ENCODE results near the gene ATAT1. TPM values are rescaled to one million over a fixed set of nuclear protein-coding genes. Genes with fewer than 3 reads are reported as not detected.

ATAT1 gene
- total RNA-seq, 1 experiment from 2014 or later, result 6.1 TPM

GRCh38 chr6:30679765-30680535 is 53.3 kb downstream of the ATAT1 start:
- no peak for TF ChIP-seq CTCF (conservative IDR thresholded peaks at IDR 0.05; ENCODE audit: low read depth, low read length)
- TF ChIP-seq EZH2phosphoT487 (IDR thresholded peaks at IDR 0.05; ENCODE audit: borderline replicate concordance, low read length), result no peak
- TF ChIP-seq EZH2 (IDR thresholded peaks at IDR 0.05; ENCODE audit: low read length, unreplicated experiment), result no peak
- no TSS peak for BruUV-seq (replicated peaks)
- intact Hi-C loops (cut with micrococcal nuclease), result no loop called here
- ChIA-PET CTCF (interaction anchor here (0.6 to 1.2 kb wide), 2 partner anchors 15 to 51 kb away, joined by 3 to 8 read pairs; no protein-coding TSS in a partner anchor), POLR2A (ENCODE audit: unreplicated experiment) (no interaction called here)
- H3F3A ChIP-seq (ENCODE audit: low read length, unreplicated experiment), result no peaks in the 10 kb centered on the region
- H2AFZ ChIP-seq (ENCODE audit: low read length), result no peak overlapping the region
- H3K27ac ChIP-seq (ENCODE audit: low read length), result no peak overlapping the region
- H3K4me1 ChIP-seq (ENCODE audit: insufficient read depth, low read length), result peaks cover 46% of the 10 kb centered on the region
- peaks cover 23% of the 10 kb centered on the region for H3K36me3 ChIP-seq (ENCODE audit: low read depth, low read length)
- no peaks in the 10 kb centered on the region for H3K9me2 ChIP-seq (replicated peaks; ENCODE audit: low read length)
- H3K79me2 ChIP-seq (ENCODE audit: low read length), result peaks cover 64% of the 10 kb centered on the region
- H3K9me3 ChIP-seq (ENCODE audit: low read length), result no peaks in the 10 kb centered on the region
- ATAC-seq (no peak), DNase-seq (no peak)
- H4K20me1 ChIP-seq (ENCODE audit: low read length), result no peaks in the 10 kb centered on the region
- H3K4me2 ChIP-seq (ENCODE audit: low read length), result peak overlapping the region; percentile 87
- H3K27me3 ChIP-seq (ENCODE audit: low read length), result no peaks in the 10 kb centered on the region
- H3K4me3 ChIP-seq (ENCODE audit: low read length), result peak overlapping the region; percentile 26; the same call in 1 of the 2 replicates
- H3K9ac ChIP-seq (ENCODE audit: low read length), result no peak overlapping the region

GRCh38 chr6:30681766-30682142 is 55.1 kb downstream of the ATAT1 start:
- peaks cover 81% of the 10 kb centered on the region for H3K79me2 ChIP-seq (ENCODE audit: low read length)
- peak overlapping the region; percentile 97 for H3K4me3 ChIP-seq (ENCODE audit: low read length)
- no peak overlapping the region for H2AFZ ChIP-seq (ENCODE audit: low read length)
- H3F3A ChIP-seq (ENCODE audit: low read length, unreplicated experiment), result no peaks in the 10 kb centered on the region
- no peaks in the 10 kb centered on the region for H3K27me3 ChIP-seq (ENCODE audit: low read length)
- H3K27ac ChIP-seq (ENCODE audit: low read length), result peak overlapping the region; percentile 89
- ATAC-seq (no peak), DNase-seq (no peak)
- intact Hi-C loops (cut with micrococcal nuclease), result loop anchor here (1.0 kb wide), 1 partner anchor 41 kb away; no protein-coding TSS in a partner anchor
- ChIA-PET POLR2A (ENCODE audit: unreplicated experiment) (no interaction called here), CTCF (no interaction called here)
- peaks cover 58% of the 10 kb centered on the region for H3K4me1 ChIP-seq (ENCODE audit: insufficient read depth, low read length)
- H3K9me2 ChIP-seq (replicated peaks; ENCODE audit: low read length), result no peaks in the 10 kb centered on the region
- peak overlapping the region; percentile 87 for H3K4me2 ChIP-seq (ENCODE audit: low read length)
- H3K9me3 ChIP-seq (ENCODE audit: low read length), result no peaks in the 10 kb centered on the region
- TF ChIP-seq EZH2phosphoT487 (IDR thresholded peaks at IDR 0.05; ENCODE audit: borderline replicate concordance, low read length) (no peak), CTCF (conservative IDR thresholded peaks at IDR 0.05; ENCODE audit: low read depth, low read length) (no peak), EZH2 (IDR thresholded peaks at IDR 0.05; ENCODE audit: low read length, unreplicated experiment) (no peak)
- H3K36me3 ChIP-seq (ENCODE audit: low read depth, low read length), result peaks cover 13% of the 10 kb centered on the region
- peak overlapping the region; percentile 80 for H3K9ac ChIP-seq (ENCODE audit: low read length)
- no peaks in the 10 kb centered on the region for H4K20me1 ChIP-seq (ENCODE audit: low read length)
- no TSS peak for BruUV-seq (replicated peaks)
